HEK293 (cell line): ENCODE data around the gene TAF1D.

Experiments
- CTCF ChIA-PET: fragments of 350-600 bp; formaldehyde crosslinking; extraction: SDS; loops from one replicate; lab custom pipeline; 2021; ENCODE audit warnings: antibody characterized with exemption; lab: Yijun Ruan, JAX
- POLR2A ChIA-PET: fragments of 300-600 bp; formaldehyde crosslinking; extraction: SDS; loops from one replicate; lab custom pipeline; 2020; ENCODE audit warnings: antibody characterized with exemption, inconsistent platforms; lab: Yijun Ruan, JAX
- H3K27ac ChIP-seq: fragments of 200-500 bp; sonication (Bioruptor generic); 2 replicates; pipeline ENCODE4 v1.5.1; 2014; ENCODE audit warnings: low read depth, low read length, control low read depth, inconsistent platforms; ENCODE audit errors: extremely low read depth
- H3K36me3 ChIP-seq, 2 experiments: fragments of 200-500 bp in 1 of 2; sonication (Bioruptor generic) in 1 of 2; 1 replicate in 1 of 2; 2 replicates in 1 of 2; pipeline ENCODE4 v1.5.1; 2014 to 2017; ENCODE audit warnings: inconsistent platforms in 2 of 2, low read length in 2 of 2; ENCODE audit not compliant: control insufficient read depth in 2 of 2, insufficient read depth in 1 of 2
- H3K4me1 ChIP-seq: fragments of 200-500 bp; sonication (Bioruptor generic); 2 replicates; pipeline ENCODE4 v1.5.1; 2014; ENCODE audit warnings: mild to moderate bottlenecking, low read length, inconsistent platforms; ENCODE audit not compliant: control insufficient read depth, insufficient read depth
- H3K4me3 ChIP-seq: 2 replicates; pipeline ENCODE4 v1.5.1; 2011; ENCODE audit warnings: low read depth, mild to moderate bottlenecking, control low read depth, low read length, moderate library complexity
- H3K9me3 ChIP-seq: fragments of 200-500 bp; sonication (Bioruptor generic); 2 replicates; pipeline ENCODE4 v1.5.1; 2014; ENCODE audit warnings: low read depth, low read length, inconsistent platforms; ENCODE audit not compliant: control insufficient read depth, insufficient read depth
- EGR2 ChIP-seq: fragments of 450-650 bp; formaldehyde crosslinking; IDR thresholded peaks from 2 replicates; pipeline ENCODE4 v1.5.1; 2016; ENCODE audit warnings: low read depth, missing biosample characterization, missing genetic modification characterization
- GLI2 ChIP-seq: fragments of 450-650 bp; formaldehyde crosslinking; IDR thresholded peaks from 2 replicates; pipeline ENCODE4; 2017; ENCODE audit warnings: missing biosample characterization, missing genetic modification characterization, low read depth, borderline replicate concordance
- HOXD13 ChIP-seq: sonication (generic); formaldehyde crosslinking; IDR thresholded peaks from 2 replicates; pipeline ENCODE4 v1.8.0; 2022; ENCODE audit warnings: missing genetic modification reagents, borderline replicate concordance
- KLF1 ChIP-seq: fragments of 450-650 bp; formaldehyde crosslinking; IDR thresholded peaks from 2 replicates; pipeline ENCODE4 v1.5.1; 2016; ENCODE audit warnings: missing biosample characterization, missing genetic modification characterization
- KLF10 ChIP-seq: fragments of 450-650 bp; IDR thresholded peaks from 2 replicates; pipeline ENCODE4 v1.5.1; 2018; ENCODE audit warnings: missing biosample characterization, mild to moderate bottlenecking, missing genetic modification characterization
- KLF9 ChIP-seq: fragments of 450-650 bp; formaldehyde crosslinking; IDR thresholded peaks from 2 replicates; pipeline ENCODE4 v1.5.1; 2016; ENCODE audit warnings: missing biosample characterization, missing genetic modification characterization, low read depth
- MYNN ChIP-seq: fragments of 450-650 bp; formaldehyde crosslinking; IDR thresholded peaks from 2 replicates; pipeline ENCODE4 v1.5.1; 2016; ENCODE audit warnings: missing biosample characterization, missing genetic modification characterization, borderline replicate concordance
- MZF1 ChIP-seq: fragments of 450-650 bp; formaldehyde crosslinking; IDR thresholded peaks from 2 replicates; pipeline ENCODE4 v1.5.1; 2017; ENCODE audit warnings: missing biosample characterization, missing genetic modification characterization, borderline replicate concordance
- PRDM1 ChIP-seq: fragments of 450-650 bp; formaldehyde crosslinking; IDR thresholded peaks from 2 replicates; pipeline ENCODE4; 2016; ENCODE audit warnings: missing biosample characterization, missing genetic modification characterization
- ZNF202 ChIP-seq: fragments of 450-650 bp; formaldehyde crosslinking; IDR thresholded peaks from 2 replicates; pipeline ENCODE4 v1.5.1; 2016; ENCODE audit warnings: missing biosample characterization, missing genetic modification characterization, borderline replicate concordance
- ZNF23 ChIP-seq: fragments of 450-650 bp; formaldehyde crosslinking; IDR thresholded peaks from 2 replicates; pipeline ENCODE4 v1.5.1; 2016; ENCODE audit warnings: missing biosample characterization, missing genetic modification characterization, borderline replicate concordance
- ZNF239 ChIP-seq: fragments of 450-650 bp; formaldehyde crosslinking; IDR thresholded peaks from 2 replicates; pipeline ENCODE4 v1.5.1; 2016; ENCODE audit warnings: missing biosample characterization, missing genetic modification characterization
- ZNF302 ChIP-seq: fragments of 450-650 bp; formaldehyde crosslinking; IDR thresholded peaks from 2 replicates; pipeline ENCODE4 v1.5.1; 2016; ENCODE audit warnings: missing biosample characterization, missing genetic modification characterization, low read depth
- ZNF549 ChIP-seq: fragments of 450-650 bp; IDR thresholded peaks from 2 replicates; pipeline ENCODE4 v1.5.1; 2018; ENCODE audit warnings: missing biosample characterization, missing genetic modification characterization, mild to moderate bottlenecking, inconsistent platforms, moderate library complexity
- ZNF623 ChIP-seq: fragments of 450-650 bp; formaldehyde crosslinking; IDR thresholded peaks from 2 replicates; pipeline ENCODE4 v1.5.1; 2016; ENCODE audit warnings: missing biosample characterization, missing genetic modification characterization
- ZNF660 ChIP-seq: fragments of 450-650 bp; IDR thresholded peaks from 2 replicates; pipeline ENCODE4 v1.5.1; 2018; ENCODE audit warnings: missing biosample characterization, mild to moderate bottlenecking, missing genetic modification characterization
- TF ChIP-seq, protein P1 (sequence below): fragments of 450-650 bp; formaldehyde crosslinking; IDR thresholded peaks from 2 replicates; pipeline ENCODE4 v1.5.1; 2017; ENCODE audit warnings: missing biosample characterization, mild to moderate bottlenecking, missing genetic modification characterization, moderate library complexity
- TF ChIP-seq, protein P2 (sequence below): fragments of 450-650 bp; formaldehyde crosslinking; IDR thresholded peaks from 2 replicates; pipeline ENCODE4 v1.5.1; 2016; ENCODE audit warnings: missing biosample characterization, missing genetic modification characterization
- TF ChIP-seq, protein P3 (sequence below): fragments of 450-650 bp; formaldehyde crosslinking; IDR thresholded peaks from 2 replicates; pipeline ENCODE4 v1.5.1; 2016; ENCODE audit warnings: missing biosample characterization, missing genetic modification characterization, borderline replicate concordance
- TF ChIP-seq, protein P4 (sequence below): fragments of 450-650 bp; formaldehyde crosslinking; IDR thresholded peaks from 2 replicates; pipeline ENCODE4 v1.5.1; 2016; ENCODE audit warnings: missing biosample characterization, missing genetic modification characterization

The TAF1D gene

DNA sequence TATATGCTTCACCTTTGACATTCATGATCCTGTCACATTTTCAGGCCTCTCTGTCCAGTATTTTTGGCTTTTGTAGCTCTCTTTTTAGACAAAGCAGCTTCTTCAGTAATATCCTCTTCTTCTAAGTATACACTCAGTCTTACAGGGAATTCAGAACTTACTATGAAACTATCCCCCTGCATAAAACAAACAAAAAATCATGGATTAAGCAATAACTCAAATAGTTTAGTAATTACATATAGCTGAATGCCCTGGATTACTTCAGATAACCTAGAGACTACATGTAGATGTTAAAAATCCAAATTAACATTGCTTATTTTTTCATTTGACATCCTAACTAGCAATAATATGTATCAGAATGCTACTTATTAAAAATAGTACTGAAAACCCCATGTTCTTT lies 5.2 kb downstream of the TAF1D start (continued):
- TF ChIP-seq KLF9 (tag by site-specific recombination) (no peak), HOXD13 (CRISPR knock-in tag) (no peak)

DNA sequence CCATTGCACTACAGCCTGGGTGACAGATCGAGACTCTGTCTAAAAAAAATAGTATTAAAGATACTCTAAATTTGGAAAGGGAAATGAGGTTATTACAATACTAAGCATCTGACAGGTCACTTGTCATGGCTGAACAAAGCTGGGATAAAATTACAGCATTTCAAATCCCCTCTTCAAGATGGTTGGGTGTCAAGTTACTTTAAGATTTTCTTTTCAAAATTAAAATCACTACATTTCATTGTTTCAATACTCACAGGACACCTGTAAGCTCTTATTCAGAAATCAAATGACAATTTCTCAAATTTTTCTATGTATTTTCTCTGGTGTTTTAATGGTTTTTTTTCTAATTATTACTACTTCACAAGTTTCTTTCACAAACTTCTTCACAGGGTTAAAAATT lies 5.7 kb downstream of the TAF1D start:
- no peaks in the 10 kb centered on the region for H3K4me1 ChIP-seq
- H3K36me3 ChIP-seq = peaks cover 21 to 96% of the 10 kb centered on the region in 2 experiments
- TF ChIP-seq MZF1 = peak; percentile 64; the same call in 1 of the 2 replicates
- TF ChIP-seq ZNF202 (tag by site-specific recombination) = no peak
- H3K4me3 ChIP-seq = no peak overlapping the region
- H3K27ac ChIP-seq = no peak overlapping the region
- POLR2A ChIA-PET = interaction anchor here (2.2 kb wide), 1 partner anchor 48 kb away, joined by 9 read pairs; the partner anchor contains the start of gene MED17
- no peaks in the 10 kb centered on the region for H3K9me3 ChIP-seq
- CTCF ChIA-PET = interaction anchor here (0.8 kb wide), 1 partner anchor 14 kb away, joined by 3 read pairs; no protein-coding TSS in a partner anchor

DNA sequence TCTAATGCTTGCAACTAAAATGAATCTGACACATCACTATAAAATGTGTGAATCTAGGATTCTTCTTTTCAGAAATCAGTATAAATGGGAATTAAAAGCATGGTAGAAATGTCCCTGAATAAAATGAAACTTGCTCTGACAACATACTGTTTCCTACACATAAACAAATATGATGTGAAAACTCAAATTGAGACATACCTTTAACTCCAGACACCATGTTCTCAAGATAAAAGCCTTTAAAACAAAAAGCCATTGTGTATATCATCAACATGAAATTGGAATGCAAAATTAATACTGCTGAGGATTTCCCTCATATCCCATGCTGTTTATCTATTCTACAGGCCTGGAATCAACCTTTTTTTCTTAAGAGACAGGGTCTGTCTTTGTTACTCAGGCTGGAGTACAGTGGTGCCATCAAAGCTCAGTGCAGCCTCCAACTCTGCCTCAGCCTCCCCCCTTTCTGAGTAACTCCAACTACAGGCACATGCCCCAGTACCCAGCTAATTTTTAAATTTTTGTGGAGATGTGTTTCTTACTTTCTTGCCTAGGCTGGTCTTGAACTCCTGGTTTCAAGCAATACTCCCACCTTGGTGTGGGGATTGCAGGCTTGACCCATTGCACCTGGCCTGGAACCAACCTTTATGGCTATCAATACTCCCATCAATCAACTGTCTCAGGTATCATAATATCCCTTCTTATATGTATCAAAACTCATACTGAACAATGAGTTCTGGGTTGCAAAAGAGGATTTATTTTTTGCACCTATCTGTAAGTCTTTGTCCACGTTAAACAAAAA lies 6.7 kb downstream of the TAF1D start:
- Histone ChIP-seq H3K27ac (no peak overlapping the region), H3K36me3 (peaks cover 24 to 100% of the 10 kb centered on the region in 2 experiments), H3K4me1 (no peaks in the 10 kb centered on the region), H3K9me3 (no peaks in the 10 kb centered on the region), H3K4me3 (no peak overlapping the region)
- POLR2A ChIA-PET = no interaction called here
- CTCF ChIA-PET = no interaction called here
- TF ChIP-seq ZNF623 (tag by site-specific recombination) (no peak), ZNF549 (tag by site-specific recombination) (no peak), EGR2 (tag by site-specific recombination) (no peak), ZNF302 (tag by site-specific recombination) (no peak), GLI2 (tag by site-specific recombination) (no peak), KLF10 (tag by site-specific recombination) (no peak), ZNF660 (tag by site-specific recombination) (no peak), ZNF23 (tag by site-specific recombination) (no peak)
- TF ChIP-seq, protein P1, sequence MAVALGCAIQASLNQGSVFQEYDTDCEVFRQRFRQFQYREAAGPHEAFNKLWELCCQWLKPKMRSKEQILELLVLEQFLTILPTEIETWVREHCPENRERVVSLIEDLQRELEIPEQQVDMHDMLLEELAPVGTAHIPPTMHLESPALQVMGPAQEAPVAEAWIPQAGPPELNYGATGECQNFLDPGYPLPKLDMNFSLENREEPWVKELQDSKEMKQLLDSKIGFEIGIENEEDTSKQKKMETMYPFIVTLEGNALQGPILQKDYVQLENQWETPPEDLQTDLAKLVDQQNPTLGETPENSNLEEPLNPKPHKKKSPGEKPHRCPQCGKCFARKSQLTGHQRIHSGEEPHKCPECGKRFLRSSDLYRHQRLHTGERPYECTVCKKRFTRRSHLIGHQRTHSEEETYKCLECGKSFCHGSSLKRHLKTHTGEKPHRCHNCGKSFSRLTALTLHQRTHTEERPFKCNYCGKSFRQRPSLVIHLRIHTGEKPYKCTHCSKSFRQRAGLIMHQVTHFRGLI (tag by site-specific recombination) = no peak
- TF ChIP-seq, protein P2, sequence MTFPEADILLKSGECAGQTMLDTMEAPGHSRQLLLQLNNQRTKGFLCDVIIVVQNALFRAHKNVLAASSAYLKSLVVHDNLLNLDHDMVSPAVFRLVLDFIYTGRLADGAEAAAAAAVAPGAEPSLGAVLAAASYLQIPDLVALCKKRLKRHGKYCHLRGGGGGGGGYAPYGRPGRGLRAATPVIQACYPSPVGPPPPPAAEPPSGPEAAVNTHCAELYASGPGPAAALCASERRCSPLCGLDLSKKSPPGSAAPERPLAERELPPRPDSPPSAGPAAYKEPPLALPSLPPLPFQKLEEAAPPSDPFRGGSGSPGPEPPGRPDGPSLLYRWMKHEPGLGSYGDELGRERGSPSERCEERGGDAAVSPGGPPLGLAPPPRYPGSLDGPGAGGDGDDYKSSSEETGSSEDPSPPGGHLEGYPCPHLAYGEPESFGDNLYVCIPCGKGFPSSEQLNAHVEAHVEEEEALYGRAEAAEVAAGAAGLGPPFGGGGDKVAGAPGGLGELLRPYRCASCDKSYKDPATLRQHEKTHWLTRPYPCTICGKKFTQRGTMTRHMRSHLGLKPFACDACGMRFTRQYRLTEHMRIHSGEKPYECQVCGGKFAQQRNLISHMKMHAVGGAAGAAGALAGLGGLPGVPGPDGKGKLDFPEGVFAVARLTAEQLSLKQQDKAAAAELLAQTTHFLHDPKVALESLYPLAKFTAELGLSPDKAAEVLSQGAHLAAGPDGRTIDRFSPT (tag by site-specific recombination) = no peak

DNA sequence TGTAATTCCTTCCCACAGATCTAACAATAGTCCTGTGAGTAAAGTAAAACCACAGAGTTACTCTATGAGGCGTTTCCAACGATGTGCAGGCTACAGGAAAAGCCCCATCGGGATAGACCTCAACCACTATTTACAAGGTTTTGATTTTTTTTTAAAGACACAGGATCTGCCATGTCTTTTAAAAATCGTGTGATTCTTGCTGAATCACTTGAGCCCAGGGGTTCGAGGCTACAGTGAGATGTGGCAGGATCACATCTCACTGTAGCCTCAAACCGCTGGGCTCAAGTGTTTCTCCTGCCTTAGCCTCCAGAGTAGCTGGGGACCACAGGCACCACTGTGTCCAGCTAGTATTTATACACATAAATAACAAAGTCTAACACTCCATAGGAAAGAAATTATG lies 7.8 kb downstream of the TAF1D start:
- Histone ChIP-seq H3K36me3 (peaks cover 30 to 100% of the 10 kb centered on the region in 2 experiments), H3K4me3 (no peak overlapping the region), H3K4me1 (no peaks in the 10 kb centered on the region), H3K9me3 (no peaks in the 10 kb centered on the region), H3K27ac (no peak overlapping the region)
- POLR2A ChIA-PET = interaction anchor here (5.3 kb wide), 1 partner anchor 7 kb away, joined by 48 read pairs; the partner anchor contains the start of genes C11orf54 and TAF1D
- CTCF ChIA-PET = interaction anchor here (0.7 kb wide), 1 partner anchor 110 kb away, joined by 3 read pairs; no protein-coding TSS in a partner anchor
- TF ChIP-seq, protein P3, sequence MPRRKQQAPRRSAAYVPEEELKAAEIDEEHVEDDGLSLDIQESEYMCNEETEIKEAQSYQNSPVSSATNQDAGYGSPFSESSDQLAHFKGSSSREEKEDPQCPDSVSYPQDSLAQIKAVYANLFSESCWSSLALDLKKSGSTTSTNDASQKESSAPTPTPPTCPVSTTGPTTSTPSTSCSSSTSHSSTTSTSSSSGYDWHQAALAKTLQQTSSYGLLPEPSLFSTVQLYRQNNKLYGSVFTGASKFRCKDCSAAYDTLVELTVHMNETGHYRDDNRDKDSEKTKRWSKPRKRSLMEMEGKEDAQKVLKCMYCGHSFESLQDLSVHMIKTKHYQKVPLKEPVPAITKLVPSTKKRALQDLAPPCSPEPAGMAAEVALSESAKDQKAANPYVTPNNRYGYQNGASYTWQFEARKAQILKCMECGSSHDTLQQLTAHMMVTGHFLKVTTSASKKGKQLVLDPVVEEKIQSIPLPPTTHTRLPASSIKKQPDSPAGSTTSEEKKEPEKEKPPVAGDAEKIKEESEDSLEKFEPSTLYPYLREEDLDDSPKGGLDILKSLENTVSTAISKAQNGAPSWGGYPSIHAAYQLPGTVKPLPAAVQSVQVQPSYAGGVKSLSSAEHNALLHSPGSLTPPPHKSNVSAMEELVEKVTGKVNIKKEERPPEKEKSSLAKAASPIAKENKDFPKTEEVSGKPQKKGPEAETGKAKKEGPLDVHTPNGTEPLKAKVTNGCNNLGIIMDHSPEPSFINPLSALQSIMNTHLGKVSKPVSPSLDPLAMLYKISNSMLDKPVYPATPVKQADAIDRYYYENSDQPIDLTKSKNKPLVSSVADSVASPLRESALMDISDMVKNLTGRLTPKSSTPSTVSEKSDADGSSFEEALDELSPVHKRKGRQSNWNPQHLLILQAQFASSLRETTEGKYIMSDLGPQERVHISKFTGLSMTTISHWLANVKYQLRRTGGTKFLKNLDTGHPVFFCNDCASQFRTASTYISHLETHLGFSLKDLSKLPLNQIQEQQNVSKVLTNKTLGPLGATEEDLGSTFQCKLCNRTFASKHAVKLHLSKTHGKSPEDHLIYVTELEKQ (tag by site-specific recombination) = no peak
- no peak for TF ChIP-seq KLF1 (tag by site-specific recombination)
- TF ChIP-seq PRDM1 (tag by site-specific recombination) = no peak
- TF ChIP-seq ZNF239 (tag by site-specific recombination) = no peak
- TF ChIP-seq, protein P4, sequence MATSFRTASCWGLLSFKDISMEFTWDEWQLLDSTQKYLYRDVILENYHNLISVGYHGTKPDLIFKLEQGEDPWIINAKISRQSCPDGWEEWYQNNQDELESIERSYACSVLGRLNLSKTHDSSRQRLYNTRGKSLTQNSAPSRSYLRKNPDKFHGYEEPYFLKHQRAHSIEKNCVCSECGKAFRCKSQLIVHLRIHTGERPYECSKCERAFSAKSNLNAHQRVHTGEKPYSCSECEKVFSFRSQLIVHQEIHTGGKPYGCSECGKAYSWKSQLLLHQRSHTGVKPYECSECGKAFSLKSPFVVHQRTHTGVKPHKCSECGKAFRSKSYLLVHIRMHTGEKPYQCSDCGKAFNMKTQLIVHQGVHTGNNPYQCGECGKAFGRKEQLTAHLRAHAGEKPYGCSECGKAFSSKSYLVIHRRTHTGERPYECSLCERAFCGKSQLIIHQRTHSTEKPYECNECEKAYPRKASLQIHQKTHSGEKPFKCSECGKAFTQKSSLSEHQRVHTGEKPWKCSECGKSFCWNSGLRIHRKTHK (tag by site-specific recombination) = no peak
- TF ChIP-seq MYNN (tag by site-specific recombination) = no peak
- no peak for TF ChIP-seq KLF10 (tag by site-specific recombination)
